CD4-positive, alpha-beta T cell treated with Interferon gamma for 1 hour (primary cell): ENCODE measurements around the gene MTCH1.
"Not testable (repeated sequence)": the region's sequence is repeated elsewhere in the genome, so short reads cannot be mapped to it uniquely, and the experiment has no call there.

Experiments used
- DNase-seq: peaks from one replicate; pipeline ENCODE4 v3.0.0-alpha.2; 2020

MTCH1 gene

GRCh38 chr6:36947570-36948351 is 38.2 kb downstream of the MTCH1 start:
- peak; percentile 18 for DNase-seq

- no peak for DNase-seq
Measured at GRCh38 chr6:36946526-36946925, 39.5 kb downstream of the MTCH1 start.

GRCh38 chr6:36945301-36945700 is 40.7 kb downstream of the MTCH1 start:
- no peak for DNase-seq

- DNase-seq: no peak
Measured at GRCh38 chr6:36944650-36945049, 41.3 kb downstream of the MTCH1 start.

- DNase-seq: not testable (repeated sequence)
Measured at GRCh38 chr6:36942329-36942728, 43.7 kb downstream of the MTCH1 start.

- DNase-seq: not testable (repeated sequence)
Measured at GRCh38 chr6:36941561-36941960, 44.4 kb downstream of the MTCH1 start.

- no peak for DNase-seq
Measured at GRCh38 chr6:36940027-36940426, 46.0 kb downstream of the MTCH1 start.

- DNase-seq: not testable (repeated sequence)
Measured at GRCh38 chr6:36939005-36939404, 47.0 kb downstream of the MTCH1 start.

- DNase-seq: no peak
Measured at GRCh38 chr6:36938536-36938935, 47.5 kb downstream of the MTCH1 start.

- DNase-seq: no peak
Measured at GRCh38 chr6:36937896-36938295, 48.1 kb downstream of the MTCH1 start.

GRCh38 chr6:36936824-36937223 is 49.2 kb downstream of the MTCH1 start:
- no peak for DNase-seq

GRCh38 chr6:36934901-36935300 is 51.1 kb downstream of the MTCH1 start:
- DNase-seq: no peak

GRCh38 chr6:36933519-36933918 is 52.5 kb downstream of the MTCH1 start:
- no peak for DNase-seq

GRCh38 chr6:36933102-36933501 is 52.9 kb downstream of the MTCH1 start:
- DNase-seq: no peak

GRCh38 chr6:36930483-36930882 is 55.5 kb downstream of the MTCH1 start:
- no peak for DNase-seq

GRCh38 chr6:36929607-36930006 is 56.4 kb downstream of the MTCH1 start:
- no peak for DNase-seq

- no peak for DNase-seq
Measured at GRCh38 chr6:36929152-36929551, 56.8 kb downstream of the MTCH1 start.

- DNase-seq: no peak
Measured at GRCh38 chr6:36928547-36928918, 57.5 kb downstream of the MTCH1 start.

GRCh38 chr6:36927691-36928546 is 58.1 kb downstream of the MTCH1 start:
- DNase-seq: no peak

- no peak for DNase-seq
Measured at GRCh38 chr6:36926708-36927513, 59.1 kb downstream of the MTCH1 start.

GRCh38 chr6:36925809-36926208 is 60.2 kb downstream of the MTCH1 start:
- no peak for DNase-seq

- no peak for DNase-seq
Measured at GRCh38 chr6:36924778-36925374, 61.1 kb downstream of the MTCH1 start.

- DNase-seq: no peak
Measured at GRCh38 chr6:36924131-36924530, 61.9 kb downstream of the MTCH1 start.
